ENCODE measurements around the gene PPP1R11.
"Not testable (repeated sequence)": the region's sequence is repeated elsewhere in the genome, so short reads cannot be mapped to it uniquely, and the experiment has no call there.

Gene PPP1R11, protein sequence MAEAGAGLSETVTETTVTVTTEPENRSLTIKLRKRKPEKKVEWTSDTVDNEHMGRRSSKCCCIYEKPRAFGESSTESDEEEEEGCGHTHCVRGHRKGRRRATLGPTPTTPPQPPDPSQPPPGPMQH

DNA sequence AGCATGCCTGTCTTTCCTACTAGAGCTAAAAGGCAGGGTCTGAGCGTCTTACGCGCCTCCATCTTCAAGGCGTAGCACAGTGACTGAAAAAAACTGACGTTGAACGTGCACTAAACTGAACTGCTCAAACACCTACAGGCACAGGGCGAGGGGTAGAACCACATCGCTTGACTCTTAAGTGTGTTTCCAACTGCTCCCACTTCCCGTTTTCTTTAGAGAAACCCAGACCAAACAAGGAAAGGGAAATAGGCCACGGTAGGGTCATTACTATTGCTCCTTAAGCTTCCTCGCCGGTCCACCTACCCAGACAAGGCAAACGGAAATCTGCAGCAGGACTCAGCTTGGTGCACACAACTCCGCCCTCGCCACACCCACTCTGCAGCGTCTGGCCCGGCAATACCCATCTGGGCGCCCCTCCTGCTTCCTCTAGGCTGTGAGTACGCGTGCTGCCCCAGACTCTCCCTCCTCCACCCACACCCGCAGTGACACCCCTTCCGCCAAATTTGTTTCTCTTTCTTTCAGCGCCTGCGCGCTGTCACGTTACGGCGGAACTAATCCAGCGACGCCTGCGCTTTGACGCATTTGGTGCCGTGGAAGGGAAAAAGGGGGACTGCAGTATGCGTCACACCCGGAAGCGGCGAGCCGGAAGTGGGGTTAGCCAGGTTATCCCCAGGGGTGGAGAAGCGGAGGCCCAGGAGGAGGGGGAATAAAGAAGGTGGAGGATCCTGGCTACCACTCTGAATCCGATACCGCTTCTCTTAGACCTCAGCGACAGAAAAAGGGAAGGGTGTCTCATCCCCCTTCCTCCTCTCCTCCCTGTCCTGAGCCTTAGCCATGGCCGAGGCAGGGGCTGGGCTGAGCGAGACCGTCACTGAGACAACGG is at the start of gene PPP1R11:
Gene PPP1R11 (plus strand): TSS at position 622 of the 883 bp plus-strand sequence. CDS start 213 bp downstream, at position 835.
- Mint-ChIP-seq H3K27ac (peak within 1 kb of the TSS; percentile 85), H3K27me3 (peaks cover 14% of the 10 kb centered on the region), H3K9me3 (no peaks in the 10 kb centered on the region), H3K4me3 (peak within 1 kb of the TSS; percentile 88), H3K4me1 (peaks cover 53% of the 10 kb centered on the region), H3K36me3 (peaks cover 49% of the 10 kb centered on the region)
- ATAC-seq = peak; percentile 100

- H3K9me3 Mint-ChIP-seq = no peaks in the 10 kb centered on the region
- peaks cover 18% of the 10 kb centered on the region for H3K36me3 Mint-ChIP-seq
- H3K27ac Mint-ChIP-seq = no peak overlapping the region
- no peaks in the 10 kb centered on the region for H3K27me3 Mint-ChIP-seq
- no peak overlapping the region for H3K4me3 Mint-ChIP-seq
- H3K4me1 Mint-ChIP-seq = peaks cover 10% of the 10 kb centered on the region
- ATAC-seq = no peak
Measured at GRCh38 chr6:30019819-30020218, 47.2 kb upstream of the PPP1R11 start.

DNA sequence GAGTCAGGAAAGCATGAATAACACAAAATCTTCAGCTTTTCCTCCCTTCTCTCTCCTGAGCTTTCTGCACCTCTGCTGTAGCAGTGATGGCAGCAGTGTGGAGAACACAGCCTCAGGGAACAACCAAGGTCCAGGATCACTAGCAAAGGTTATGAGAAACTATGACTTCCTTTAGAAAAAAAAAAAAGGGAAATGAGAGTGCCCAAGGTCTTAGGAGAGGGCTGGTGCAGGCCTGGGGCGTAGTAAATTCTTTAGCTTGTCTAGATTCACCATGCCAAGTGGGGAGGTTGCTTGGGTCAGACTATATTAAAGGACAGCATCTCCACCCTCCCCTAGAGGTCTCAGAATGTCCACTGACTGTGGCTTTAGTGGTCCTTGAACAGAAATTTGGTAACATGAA is 46.4 kb upstream of the PPP1R11 start:
- Mint-ChIP-seq H3K4me3 (no peak overlapping the region), H3K27ac (no peak overlapping the region), H3K27me3 (no peaks in the 10 kb centered on the region), H3K9me3 (no peaks in the 10 kb centered on the region), H3K4me1 (peaks cover 10% of the 10 kb centered on the region), H3K36me3 (peaks cover 18% of the 10 kb centered on the region)
- peak; percentile 34 for ATAC-seq

DNA sequence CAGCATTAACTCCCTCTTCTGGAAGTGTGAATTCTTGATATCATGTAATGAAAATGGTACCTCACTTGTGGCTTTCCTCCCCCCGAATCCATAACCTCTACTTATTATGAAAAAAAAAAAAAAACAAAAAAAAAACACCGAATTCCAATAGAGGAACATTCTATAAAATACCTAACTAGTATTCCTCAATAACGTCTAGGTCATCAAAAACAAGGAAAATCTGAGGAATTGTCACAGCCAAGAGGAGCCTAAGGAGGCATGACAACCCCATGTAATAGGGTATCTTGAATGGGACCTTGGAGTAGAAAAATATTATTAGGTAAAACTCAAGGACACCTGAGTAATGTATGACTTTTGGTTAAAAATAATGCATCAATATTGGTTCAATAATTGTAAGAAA is 44.8 kb upstream of the PPP1R11 start:
- ATAC-seq = no peak

DNA sequence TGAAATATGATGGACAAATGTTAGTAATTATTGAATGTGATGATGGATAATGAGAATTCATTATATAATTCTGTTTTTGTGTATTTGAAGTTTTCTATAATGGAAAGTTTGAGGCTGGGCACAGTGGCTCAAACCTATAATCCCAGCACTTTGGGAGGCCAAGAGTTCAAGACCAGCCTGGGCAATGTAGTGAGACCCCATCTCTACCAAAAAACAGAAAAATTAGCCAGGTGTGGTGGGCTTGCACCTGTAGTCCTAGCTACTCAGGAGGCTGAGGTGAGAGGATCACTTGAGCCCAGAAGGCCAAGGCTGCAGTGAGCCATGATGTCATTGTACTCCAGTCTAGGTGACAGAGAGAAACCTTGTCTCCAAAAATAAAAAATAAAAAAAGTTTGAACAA is 44.3 kb upstream of the PPP1R11 start:
- H3K4me3 Mint-ChIP-seq, H3K27me3 Mint-ChIP-seq, ATAC-seq, H3K27ac Mint-ChIP-seq, H3K9me3 Mint-ChIP-seq: not testable (repeated sequence)
- peaks cover 25% of the 10 kb centered on the region for H3K36me3 Mint-ChIP-seq
- H3K4me1 Mint-ChIP-seq = peaks cover 18% of the 10 kb centered on the region

More for the DNA sequence above, 44.8 kb upstream of the PPP1R11 start:
- H3K4me1 Mint-ChIP-seq = peaks cover 18% of the 10 kb centered on the region
- no peak overlapping the region for H3K4me3 Mint-ChIP-seq
- H3K27me3 Mint-ChIP-seq = no peaks in the 10 kb centered on the region
- H3K27ac Mint-ChIP-seq = no peak overlapping the region
- peaks cover 25% of the 10 kb centered on the region for H3K36me3 Mint-ChIP-seq
- no peaks in the 10 kb centered on the region for H3K9me3 Mint-ChIP-seq

GRCh38 chr6:30025186-30025585 is 41.8 kb upstream of the PPP1R11 start:
- ATAC-seq = no peak
- no peaks in the 10 kb centered on the region for H3K27me3 Mint-ChIP-seq
- H3K4me1 Mint-ChIP-seq = peaks cover 18% of the 10 kb centered on the region
- H3K36me3 Mint-ChIP-seq = peaks cover 21% of the 10 kb centered on the region
- no peaks in the 10 kb centered on the region for H3K9me3 Mint-ChIP-seq
- no peak overlapping the region for H3K4me3 Mint-ChIP-seq
- H3K27ac Mint-ChIP-seq = no peak overlapping the region

GRCh38 chr6:30029588-30029987 is 37.4 kb upstream of the PPP1R11 start:
- no peaks in the 10 kb centered on the region for H3K9me3 Mint-ChIP-seq
- no peak overlapping the region for H3K4me3 Mint-ChIP-seq
- H3K4me1 Mint-ChIP-seq = peaks cover 8% of the 10 kb centered on the region
- no peak for ATAC-seq
- H3K27ac Mint-ChIP-seq = no peak overlapping the region
- H3K27me3 Mint-ChIP-seq = no peaks in the 10 kb centered on the region
- H3K36me3 Mint-ChIP-seq = peaks cover 32% of the 10 kb centered on the region

- ATAC-seq = no peak
- H3K36me3 Mint-ChIP-seq = peaks cover 41% of the 10 kb centered on the region
Measured at GRCh38 chr6:30031381-30031780, 35.6 kb upstream of the PPP1R11 start.

GRCh38 chr6:30033440-30033839 is 33.6 kb upstream of the PPP1R11 start:
- H3K9me3 Mint-ChIP-seq, H3K4me3 Mint-ChIP-seq, H3K27ac Mint-ChIP-seq, H3K27me3 Mint-ChIP-seq, H3K4me1 Mint-ChIP-seq, ATAC-seq: not testable (repeated sequence)
- H3K36me3 Mint-ChIP-seq = peaks cover 37% of the 10 kb centered on the region

More at GRCh38 chr6:30031381-30031780, 35.6 kb upstream of the PPP1R11 start:
- Mint-ChIP-seq H3K27me3 (no peaks in the 10 kb centered on the region), H3K9me3 (no peaks in the 10 kb centered on the region), H3K27ac (no peak overlapping the region), H3K4me1 (peaks cover 2% of the 10 kb centered on the region), H3K4me3 (no peak overlapping the region)

DNA sequence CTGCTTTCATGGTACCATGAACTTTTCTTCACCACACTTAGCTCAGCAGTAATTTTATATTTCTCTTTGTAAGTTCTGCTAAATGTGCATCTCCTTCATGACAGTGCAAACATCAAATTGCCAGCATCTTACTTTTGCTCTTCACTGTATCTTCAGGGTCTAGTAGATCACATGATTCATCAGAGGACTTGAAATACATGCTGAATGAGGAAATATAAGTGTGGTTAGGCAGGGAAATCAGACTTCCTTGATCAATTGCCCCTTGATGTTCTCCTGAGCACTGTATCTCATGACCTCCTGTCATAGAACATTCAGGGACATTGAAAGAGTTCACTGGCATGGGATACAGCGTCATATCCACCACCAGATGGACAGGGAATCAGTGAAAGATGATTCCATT is 31.2 kb upstream of the PPP1R11 start:
- no peak overlapping the region for H3K4me3 Mint-ChIP-seq
- no peaks in the 10 kb centered on the region for H3K9me3 Mint-ChIP-seq
- peaks cover 26% of the 10 kb centered on the region for H3K36me3 Mint-ChIP-seq
- H3K27ac Mint-ChIP-seq = no peak overlapping the region
- no peaks in the 10 kb centered on the region for H3K4me1 Mint-ChIP-seq
- no peaks in the 10 kb centered on the region for H3K27me3 Mint-ChIP-seq
- ATAC-seq = no peak

DNA sequence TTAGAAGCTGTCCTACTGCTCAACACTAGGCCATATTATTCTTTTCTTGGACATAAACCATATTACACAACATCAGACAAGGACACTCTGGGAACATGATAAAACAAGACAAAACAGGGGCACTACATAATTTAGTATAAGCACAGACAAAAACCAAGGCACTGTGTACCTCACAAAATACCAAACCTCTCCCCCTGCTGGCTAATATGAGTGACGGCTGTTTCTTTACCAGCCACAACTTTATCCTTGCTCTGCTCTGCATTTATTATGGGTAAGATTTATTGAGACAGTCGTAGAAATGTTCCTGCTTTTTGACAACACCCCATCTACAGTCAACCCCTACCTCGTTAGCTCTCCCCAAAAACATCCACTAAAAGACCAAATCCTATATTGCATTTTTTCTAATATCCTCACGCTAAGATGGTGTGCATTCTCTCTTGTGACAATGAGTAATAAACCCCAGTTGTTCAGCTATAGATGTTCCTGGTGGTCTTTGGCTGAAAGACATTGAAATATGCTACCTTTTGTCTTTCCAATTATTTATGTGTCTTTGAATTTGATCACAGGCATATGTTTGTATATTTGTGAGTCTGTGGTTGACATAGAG is 29.7 kb upstream of the PPP1R11 start:
- Mint-ChIP-seq H3K4me1 (peaks cover under 1% of the 10 kb centered on the region), H3K4me3 (no peak overlapping the region), H3K36me3 (peaks cover 30% of the 10 kb centered on the region), H3K27ac (no peak overlapping the region), H3K27me3 (no peaks in the 10 kb centered on the region), H3K9me3 (no peaks in the 10 kb centered on the region)
- no peak for ATAC-seq

DNA sequence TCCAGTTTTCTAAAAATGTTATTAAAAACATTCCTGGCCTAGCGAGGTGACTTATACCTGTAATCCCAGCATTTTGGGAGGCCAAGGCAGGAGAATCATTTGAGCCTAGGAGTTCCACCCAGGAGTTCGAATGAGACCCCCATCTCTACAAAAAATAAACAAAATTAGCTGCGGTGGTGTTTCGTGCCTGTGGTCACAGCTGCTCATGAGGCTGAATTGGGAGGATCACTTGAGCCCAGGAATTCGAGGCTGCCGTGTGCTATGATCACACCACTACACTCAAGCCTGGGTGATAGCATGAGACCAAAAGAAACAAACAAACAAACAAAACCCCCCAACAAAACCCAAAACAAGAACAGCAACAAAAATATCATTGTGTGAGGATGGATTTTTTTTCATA is 25.8 kb upstream of the PPP1R11 start:
- H3K36me3 Mint-ChIP-seq = peaks cover 20% of the 10 kb centered on the region
- no peaks in the 10 kb centered on the region for H3K27me3 Mint-ChIP-seq
- no peak overlapping the region for H3K27ac Mint-ChIP-seq
- H3K4me1 Mint-ChIP-seq = peaks cover 22% of the 10 kb centered on the region
- ATAC-seq = no peak
- H3K4me3 Mint-ChIP-seq = no peak overlapping the region
- no peaks in the 10 kb centered on the region for H3K9me3 Mint-ChIP-seq

DNA sequence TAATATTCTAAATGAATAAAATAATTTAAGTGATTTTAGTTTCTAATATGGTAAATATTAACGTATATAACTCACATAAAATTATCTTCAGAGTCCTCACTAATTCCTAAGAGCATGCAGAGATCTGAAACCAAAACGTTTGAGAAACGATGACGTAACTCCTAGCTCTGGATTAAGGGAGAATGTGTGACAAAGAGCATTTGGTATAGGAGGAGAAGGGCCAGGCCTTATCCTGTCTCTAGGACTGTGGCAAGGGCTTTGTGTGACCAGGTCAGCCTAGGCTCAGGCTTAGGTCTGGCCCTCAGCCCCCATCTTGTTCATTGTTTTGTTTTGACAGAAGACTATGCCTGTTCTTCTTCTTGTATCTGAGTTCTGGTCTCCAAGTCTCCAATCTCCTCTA is 25.2 kb upstream of the PPP1R11 start:
- Mint-ChIP-seq H3K9me3 (no peaks in the 10 kb centered on the region), H3K4me1 (peaks cover 22% of the 10 kb centered on the region), H3K36me3 (peaks cover 20% of the 10 kb centered on the region), H3K4me3 (no peak overlapping the region), H3K27ac (no peak overlapping the region), H3K27me3 (no peaks in the 10 kb centered on the region)
- no peak for ATAC-seq

- Mint-ChIP-seq H3K36me3 (peaks cover 20% of the 10 kb centered on the region), H3K4me3 (no peak overlapping the region), H3K27ac (peak overlapping the region; percentile 5), H3K9me3 (no peaks in the 10 kb centered on the region), H3K27me3 (no peaks in the 10 kb centered on the region), H3K4me1 (peaks cover 22% of the 10 kb centered on the region)
- peak; percentile 50 for ATAC-seq
Measured at GRCh38 chr6:30042476-30042875, 24.5 kb upstream of the PPP1R11 start.

DNA sequence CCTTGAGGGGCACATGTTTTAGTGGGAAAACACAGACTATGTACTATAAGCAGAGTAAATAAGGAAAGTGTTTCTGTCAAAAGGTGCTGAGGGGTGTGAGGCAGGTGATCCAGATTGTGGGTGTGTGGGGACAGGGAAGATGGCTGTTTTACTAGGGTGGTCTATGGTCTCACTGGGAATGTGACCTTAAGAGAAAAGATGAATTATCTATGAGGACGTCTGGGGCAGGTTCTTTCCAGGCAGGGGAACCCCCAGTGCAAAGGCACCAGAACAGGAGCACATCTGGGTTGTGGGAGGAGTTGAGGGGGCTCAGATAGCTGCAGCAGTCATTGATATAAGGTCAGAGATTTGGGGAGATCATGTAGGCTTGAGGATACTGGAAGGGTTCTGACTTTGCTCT is 24.1 kb upstream of the PPP1R11 start:
- peaks cover 22% of the 10 kb centered on the region for H3K4me1 Mint-ChIP-seq
- H3K27ac Mint-ChIP-seq = peak overlapping the region; percentile 5
- no peak overlapping the region for H3K4me3 Mint-ChIP-seq
- H3K36me3 Mint-ChIP-seq = peaks cover 20% of the 10 kb centered on the region
- ATAC-seq = no peak
- no peaks in the 10 kb centered on the region for H3K27me3 Mint-ChIP-seq
- no peaks in the 10 kb centered on the region for H3K9me3 Mint-ChIP-seq
